Activated naive CD4-positive, alpha-beta T cell treated with anti-CD3 and anti-CD28 coated beads, Interleukin-2, amount 10 ng/mL, durations not matched to agents 7 days and 5 days (primary cell): Measurements from ENCODE around the gene UBC.

Experiments used
- CTCF ChIA-PET: fragments of 350-600 bp; sonication (Branson Sonifier 250); formaldehyde crosslinking; loops from one replicate; lab custom pipeline; 2021; ENCODE audit warnings: antibody characterized with exemption; lab: Charles Lee
- DNase-seq: peaks from one replicate; pipeline ENCODE4 v3.0.0-alpha.2; 2020
- H3K27ac Mint-ChIP-seq: one replicate; pipeline ENCODE4 v1.8.0; 2021; ENCODE audit warnings: mild to moderate bottlenecking, moderate library complexity, mixed read lengths
- H3K27me3 Mint-ChIP-seq: one replicate; pipeline ENCODE4 v1.8.0; 2021; ENCODE audit warnings: mild to moderate bottlenecking, mixed read lengths
- H3K36me3 Mint-ChIP-seq: one replicate; pipeline ENCODE4 v1.8.0; 2021; ENCODE audit warnings: mixed read lengths
- H3K4me1 Mint-ChIP-seq: one replicate; pipeline ENCODE4 v1.8.0; 2021; ENCODE audit warnings: mixed read lengths
- H3K4me3 Mint-ChIP-seq: one replicate; pipeline ENCODE4 v1.8.0; 2021; ENCODE audit warnings: mild to moderate bottlenecking, moderate library complexity, mixed read lengths
- H3K9me3 Mint-ChIP-seq: one replicate; pipeline ENCODE4 v1.8.0; 2021; ENCODE audit warnings: mixed read lengths

Gene UBC

DNA sequence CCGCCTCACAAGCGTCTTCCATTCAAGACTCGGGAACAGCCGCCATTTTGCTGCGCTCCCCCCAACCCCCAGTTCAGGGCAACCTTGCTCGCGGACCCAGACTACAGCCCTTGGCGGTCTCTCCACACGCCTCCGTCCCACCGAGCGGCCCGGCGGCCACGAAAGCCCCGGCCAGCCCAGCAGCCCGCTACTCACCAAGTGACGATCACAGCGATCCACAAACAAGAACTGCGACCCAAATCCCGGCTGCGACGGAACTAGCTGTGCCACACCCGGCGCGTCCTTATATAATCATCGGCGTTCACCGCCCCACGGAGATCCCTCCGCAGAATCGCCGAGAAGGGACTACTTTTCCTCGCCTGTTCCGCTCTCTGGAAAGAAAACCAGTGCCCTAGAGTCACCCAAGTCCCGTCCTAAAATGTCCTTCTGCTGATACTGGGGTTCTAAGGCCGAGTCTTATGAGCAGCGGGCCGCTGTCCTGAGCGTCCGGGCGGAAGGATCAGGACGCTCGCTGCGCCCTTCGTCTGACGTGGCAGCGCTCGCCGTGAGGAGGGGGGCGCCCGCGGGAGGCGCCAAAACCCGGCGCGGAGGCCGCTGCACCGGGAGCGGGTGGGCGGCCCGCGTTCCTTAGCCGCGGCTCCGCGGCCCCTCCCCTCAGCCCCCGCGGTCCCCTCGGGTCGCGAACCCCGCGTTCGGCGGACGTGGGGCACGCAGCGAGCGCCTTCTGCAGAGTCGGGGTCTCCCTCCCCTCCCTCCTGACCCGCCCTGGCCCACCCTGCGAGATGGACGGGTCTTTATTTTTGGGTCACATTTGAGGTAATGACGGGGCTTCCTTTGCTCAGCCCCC, at the start of gene UBC:
Gene UBC (minus strand): TSS at position 259 of the 847 bp plus-strand sequence. CDS start 879 bp downstream, outside the sequence.
- CTCF ChIA-PET, result interaction anchor here (0.9 to 12.7 kb wide), 4 partner anchors 8 to 25 kb away, joined by 3 to 156 read pairs (median 8); no protein-coding TSS in a partner anchor
- DNase-seq, result peak; percentile 90
- Mint-ChIP-seq H3K4me1 (peaks cover 82% of the 10 kb centered on the region), H3K27me3 (peaks cover 12% of the 10 kb centered on the region), H3K4me3 (peak within 1 kb of the TSS; percentile 99), H3K27ac (peak within 1 kb of the TSS; percentile 100), H3K9me3 (no peaks in the 10 kb centered on the region), H3K36me3 (peaks cover 44% of the 10 kb centered on the region)

- peaks cover 6% of the 10 kb centered on the region for H3K4me1 Mint-ChIP-seq
- CTCF ChIA-PET, result interaction anchor here (1.5 kb wide), 1 partner anchor 56 kb away, joined by 3 read pairs; no protein-coding TSS in a partner anchor
- DNase-seq, result no peak
- H3K27me3 Mint-ChIP-seq, result no peaks in the 10 kb centered on the region
- H3K4me3 Mint-ChIP-seq, result no peak overlapping the region
- peaks cover 42% of the 10 kb centered on the region for H3K36me3 Mint-ChIP-seq
- no peaks in the 10 kb centered on the region for H3K9me3 Mint-ChIP-seq
- peak overlapping the region; percentile 33 for H3K27ac Mint-ChIP-seq
These were observed 48.8 kb upstream of the UBC start for GRCh38 chr12:124963211-124963610.

- Mint-ChIP-seq H3K4me3 (no peak overlapping the region), H3K27ac (no peak overlapping the region), H3K4me1 (peaks cover 6% of the 10 kb centered on the region), H3K9me3 (no peaks in the 10 kb centered on the region), H3K27me3 (no peaks in the 10 kb centered on the region), H3K36me3 (peaks cover 51% of the 10 kb centered on the region)
- DNase-seq, result no peak
- CTCF ChIA-PET, result no interaction called here
These were observed 46.6 kb upstream of the UBC start for GRCh38 chr12:124961055-124961454.

- CTCF ChIA-PET, result interaction anchor here (0.7 kb wide), 1 partner anchor 37 kb away, joined by 3 read pairs; no protein-coding TSS in a partner anchor
- Mint-ChIP-seq H3K36me3 (peaks cover 40% of the 10 kb centered on the region), H3K4me1 (peaks cover 3% of the 10 kb centered on the region)
These were observed 42.1 kb upstream of the UBC start for GRCh38 chr12:124956571-124956970.

GRCh38 chr12:124954771-124955170, 40.3 kb upstream of the UBC start:
- Mint-ChIP-seq H3K4me3 (no peak overlapping the region), H3K27ac (no peak overlapping the region), H3K4me1 (no peaks in the 10 kb centered on the region), H3K36me3 (peaks cover 37% of the 10 kb centered on the region), H3K9me3 (no peaks in the 10 kb centered on the region), H3K27me3 (no peaks in the 10 kb centered on the region)
- CTCF ChIA-PET, result interaction anchor here (0.8 to 1.1 kb wide), 3 partner anchors 14 to 48 kb away, joined by 3 to 6 read pairs (median 3); no protein-coding TSS in a partner anchor
- DNase-seq, result no peak

More at GRCh38 chr12:124956571-124956970, 42.1 kb upstream of the UBC start:
- DNase-seq, result no peak
- no peaks in the 10 kb centered on the region for H3K9me3 Mint-ChIP-seq
- H3K4me3 Mint-ChIP-seq, result no peak overlapping the region
- H3K27me3 Mint-ChIP-seq, result no peaks in the 10 kb centered on the region
- no peak overlapping the region for H3K27ac Mint-ChIP-seq

- Mint-ChIP-seq H3K9me3 (no peaks in the 10 kb centered on the region), H3K36me3 (peaks cover 34% of the 10 kb centered on the region), H3K27ac (no peak overlapping the region), H3K4me1 (no peaks in the 10 kb centered on the region), H3K4me3 (no peak overlapping the region), H3K27me3 (no peaks in the 10 kb centered on the region)
- DNase-seq, result no peak
- CTCF ChIA-PET, result interaction anchor here (1.1 kb wide), 1 partner anchor 47 kb away, joined by 6 read pairs; no protein-coding TSS in a partner anchor
These were observed 39.4 kb upstream of the UBC start for GRCh38 chr12:124953689-124954405.

DNA sequence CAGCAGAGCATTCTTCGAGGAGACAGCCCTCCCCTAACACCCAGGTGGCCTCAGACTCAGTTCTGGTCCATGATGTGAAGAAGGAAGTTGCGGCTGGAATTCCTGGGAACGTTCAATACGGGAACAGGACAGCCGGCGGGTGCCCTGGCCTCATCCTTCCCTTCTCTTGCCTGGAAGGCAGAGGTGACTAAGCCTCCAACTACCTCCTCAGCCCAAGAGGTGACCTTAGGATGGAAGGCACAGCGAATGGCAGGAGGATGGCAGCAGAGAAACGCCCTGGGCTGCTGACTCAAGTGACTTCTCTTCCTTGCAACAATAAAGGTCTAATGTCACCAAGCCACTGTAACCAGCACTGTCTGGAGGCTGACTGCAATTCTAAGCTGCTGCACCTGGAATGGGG, 38.4 kb upstream of the UBC start:
- no peaks in the 10 kb centered on the region for H3K27me3 Mint-ChIP-seq
- H3K4me3 Mint-ChIP-seq, result no peak overlapping the region
- no peaks in the 10 kb centered on the region for H3K9me3 Mint-ChIP-seq
- DNase-seq, result no peak
- peak overlapping the region; percentile 67 for H3K27ac Mint-ChIP-seq
- no peaks in the 10 kb centered on the region for H3K4me1 Mint-ChIP-seq
- peaks cover 29% of the 10 kb centered on the region for H3K36me3 Mint-ChIP-seq
- CTCF ChIA-PET, result interaction anchor here (3.0 kb wide), 1 partner anchor 46 kb away, joined by 8 read pairs; no protein-coding TSS in a partner anchor

GRCh38 chr12:124952295-124952694, 37.8 kb upstream of the UBC start:
- no peaks in the 10 kb centered on the region for H3K4me1 Mint-ChIP-seq
- no peaks in the 10 kb centered on the region for H3K27me3 Mint-ChIP-seq
- no peak for DNase-seq
- H3K36me3 Mint-ChIP-seq, result peaks cover 26% of the 10 kb centered on the region
- no peak overlapping the region for H3K4me3 Mint-ChIP-seq
- peak overlapping the region; percentile 67 for H3K27ac Mint-ChIP-seq
- no peaks in the 10 kb centered on the region for H3K9me3 Mint-ChIP-seq
- CTCF ChIA-PET, result interaction anchor here (3.0 kb wide), 1 partner anchor 46 kb away, joined by 8 read pairs; no protein-coding TSS in a partner anchor

DNA sequence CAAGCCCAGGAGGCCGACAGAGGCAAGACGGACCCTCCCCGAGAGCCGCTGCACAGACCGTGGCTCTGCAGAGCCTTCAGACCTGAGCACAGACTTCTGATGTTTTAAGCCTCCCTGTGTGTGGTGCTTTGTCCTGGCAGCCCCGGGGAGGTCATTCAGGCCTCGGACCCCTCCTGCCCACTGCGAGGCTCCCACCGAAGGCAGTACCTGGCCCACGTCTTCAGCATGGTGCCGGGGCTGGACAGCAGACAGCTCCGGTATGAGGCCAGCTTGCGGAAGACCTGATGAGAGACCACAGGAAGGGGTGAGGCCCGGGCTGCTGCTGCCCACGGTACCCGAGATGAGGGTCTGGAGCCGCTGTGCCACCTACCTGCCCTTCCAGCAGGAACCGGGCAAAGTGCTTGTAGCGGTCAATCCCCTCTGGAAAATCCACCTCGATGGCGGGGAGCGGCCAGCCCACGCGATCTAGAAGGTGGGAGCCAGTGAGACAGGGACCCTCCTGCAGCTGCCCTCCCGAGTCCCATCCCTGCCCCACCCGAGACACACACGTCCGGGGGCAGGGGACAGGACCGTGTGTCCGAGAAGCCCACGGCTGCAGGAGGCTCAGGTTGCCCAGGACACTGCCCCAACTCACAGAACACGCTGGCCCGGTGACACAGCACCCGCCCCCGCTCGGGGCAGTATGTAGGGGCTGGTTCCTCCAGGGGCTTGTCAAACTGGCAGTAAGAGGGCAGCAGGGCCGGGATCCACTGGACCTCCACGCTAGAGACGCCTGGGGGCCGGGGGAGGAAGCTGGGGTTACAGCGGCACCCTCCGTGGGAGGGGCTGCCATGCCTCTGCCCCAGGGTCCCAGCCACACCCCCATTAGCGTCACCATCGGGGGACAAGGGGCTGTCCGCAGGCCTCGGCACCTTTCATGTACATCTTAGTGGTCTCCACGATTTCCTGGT, 35.6 kb upstream of the UBC start:
- Mint-ChIP-seq H3K4me3 (no peak overlapping the region), H3K27ac (no peak overlapping the region), H3K27me3 (no peaks in the 10 kb centered on the region), H3K4me1 (no peaks in the 10 kb centered on the region), H3K9me3 (no peaks in the 10 kb centered on the region), H3K36me3 (peaks cover 28% of the 10 kb centered on the region)
- CTCF ChIA-PET, result interaction anchor here (1.0 to 3.0 kb wide), 2 partner anchors 22 to 43 kb away, joined by 3 to 8 read pairs; no protein-coding TSS in a partner anchor
- DNase-seq, result no peak

- H3K4me1 Mint-ChIP-seq, result no peaks in the 10 kb centered on the region
- H3K4me3 Mint-ChIP-seq, result no peak overlapping the region
- no peak for DNase-seq
- no peak overlapping the region for H3K27ac Mint-ChIP-seq
- no peaks in the 10 kb centered on the region for H3K27me3 Mint-ChIP-seq
- no peaks in the 10 kb centered on the region for H3K9me3 Mint-ChIP-seq
- CTCF ChIA-PET, result no interaction called here
- H3K36me3 Mint-ChIP-seq, result peaks cover 28% of the 10 kb centered on the region
These were observed 34.6 kb upstream of the UBC start for GRCh38 chr12:124949066-124949465.

- Mint-ChIP-seq H3K27me3 (no peaks in the 10 kb centered on the region), H3K36me3 (peaks cover 28% of the 10 kb centered on the region), H3K4me3 (no peak overlapping the region), H3K27ac (no peak overlapping the region), H3K4me1 (no peaks in the 10 kb centered on the region), H3K9me3 (no peaks in the 10 kb centered on the region)
- no peak for DNase-seq
- CTCF ChIA-PET, result no interaction called here
These were observed 33.3 kb upstream of the UBC start for GRCh38 chr12:124947561-124948398.

DNA sequence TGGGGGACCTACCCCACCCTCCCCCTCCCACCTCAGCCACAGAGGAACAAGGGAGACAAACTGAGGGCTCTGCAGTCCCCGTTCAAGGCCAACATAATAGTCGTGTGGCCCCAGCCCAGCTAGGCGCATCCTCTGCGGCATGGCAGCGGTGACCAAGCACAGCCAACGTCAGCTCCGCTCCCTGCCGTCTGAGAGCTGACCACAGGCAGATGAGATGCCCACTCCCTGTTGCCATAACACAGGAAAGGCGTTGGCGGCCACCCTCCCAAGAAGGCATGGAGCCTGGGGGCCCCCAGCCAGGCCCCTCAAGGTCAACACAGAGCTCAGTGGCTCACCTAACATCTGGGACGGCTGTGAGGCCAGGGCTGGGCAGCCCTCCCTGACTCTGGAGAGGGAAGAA, 32.6 kb upstream of the UBC start:
- H3K27ac Mint-ChIP-seq, result no peak overlapping the region
- H3K27me3 Mint-ChIP-seq, result no peaks in the 10 kb centered on the region
- DNase-seq, result no peak
- peaks cover 3% of the 10 kb centered on the region for H3K4me1 Mint-ChIP-seq
- H3K9me3 Mint-ChIP-seq, result no peaks in the 10 kb centered on the region
- no peak overlapping the region for H3K4me3 Mint-ChIP-seq
- CTCF ChIA-PET, result no interaction called here
- H3K36me3 Mint-ChIP-seq, result peaks cover 30% of the 10 kb centered on the region

DNA sequence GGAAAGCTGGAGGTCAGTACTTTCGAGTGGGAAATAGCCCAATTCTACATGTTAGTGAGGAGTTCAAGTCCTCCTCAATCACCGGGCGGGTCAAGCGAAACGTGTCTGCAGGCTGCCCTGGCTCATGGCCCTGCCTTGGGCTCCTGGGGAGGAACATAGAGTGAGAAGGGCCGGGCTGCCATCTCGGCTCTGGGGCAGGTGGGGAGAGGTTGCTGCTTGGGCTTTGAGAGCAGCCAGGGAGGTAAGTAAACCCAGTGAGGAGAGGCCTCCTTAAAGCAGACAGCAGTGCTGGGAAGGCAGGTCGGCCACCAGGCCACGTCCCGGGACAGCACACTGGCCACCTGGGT, 32.0 kb upstream of the UBC start:
- CTCF ChIA-PET, result no interaction called here
- Mint-ChIP-seq H3K9me3 (no peaks in the 10 kb centered on the region), H3K4me3 (no peak overlapping the region), H3K36me3 (peaks cover 29% of the 10 kb centered on the region), H3K27ac (no peak overlapping the region), H3K27me3 (no peaks in the 10 kb centered on the region), H3K4me1 (peaks cover 7% of the 10 kb centered on the region)
- DNase-seq, result no peak
